Right atrium auricular region (tissue), 2 donors: ENCODE data around the gene TMEM92. TPM values are rescaled to one million over a fixed set of nuclear protein-coding genes. Genes with fewer than 3 reads are reported as not detected.

ENCODE experiments used
- DNase-seq: peaks from one replicate; pipeline ENCODE4 v3.0.0-alpha.2; 2019; ENCODE audit warnings: low spot score
- H3K27ac ChIP-seq, 2 donors: fragments of 200-600 bp; sonication (generic); 1 replicate in 1 of 2; 2 replicates in 1 of 2; pipeline ENCODE4 v1.5.1; 2016 to 2019
- H3K27me3 ChIP-seq, 2 donors: fragments of 200-600 bp; sonication (generic); one replicate each; pipeline versions ENCODE4 v1.5.1 to v1.6.0; 2017 to 2019
- H3K36me3 ChIP-seq: fragments of 200-600 bp; sonication (generic); one replicate; pipeline ENCODE4 v1.5.1; 2016
- H3K4me1 ChIP-seq, 2 donors: fragments of 200-600 bp; sonication (generic); one replicate each; pipeline versions ENCODE4 v1.5.1 to v1.6.0; 2017 to 2019
- H3K4me3 ChIP-seq, 2 donors: fragments of 200-600 bp; sonication (generic); 1 replicate in 1 of 2; 2 replicates in 1 of 2; pipeline ENCODE4 v1.5.1; 2017 to 2019; ENCODE audit warnings: mild to moderate bottlenecking in 1 of 2, moderate library complexity in 1 of 2
- H3K9me3 ChIP-seq, 2 donors: fragments of 200-600 bp; sonication (generic); one replicate each; pipeline ENCODE4 v1.5.1; 2019
- CTCF ChIP-seq, 2 donors: fragments of 200-600 bp; sonication (generic); IDR thresholded peaks; one replicate each; pipeline ENCODE4 v1.5.1; 2019; ENCODE audit warnings: antibody characterized with exemption in 2 of 2
- total RNA-seq, 2 donors: library from RNA; depleted of rRNA; stranded (reverse); fragments of >200 nt; gene quantifications; one replicate each; pipeline ENCODE4 v1.1.0, GENCODE V29; 2016

The TMEM92 gene
- total RNA-seq, 2 donors from 2014 or later, result not detected

DNA sequence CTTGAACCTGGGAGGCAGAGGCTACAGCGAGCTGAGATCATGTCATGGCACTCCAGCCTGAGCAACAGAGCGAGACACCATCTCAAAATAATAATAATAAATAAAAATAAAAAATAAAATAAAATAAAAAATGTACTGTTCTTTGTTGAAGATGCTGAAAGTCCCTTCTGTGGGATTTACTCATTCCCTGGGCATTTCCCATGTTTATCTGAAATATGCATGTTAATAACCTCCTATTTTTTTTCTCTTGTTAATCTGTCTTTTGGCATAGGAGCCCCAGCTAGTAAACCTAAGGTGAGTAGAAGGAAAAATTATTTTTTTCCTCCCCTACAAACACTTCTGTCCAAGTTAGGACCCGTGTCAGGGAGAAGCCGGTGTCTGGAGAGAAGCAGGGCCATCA is 34.4 kb downstream of the TMEM92 start:
- peaks cover 0 to 11% of the 10 kb centered on the region in 2 donors for H3K4me1 ChIP-seq
- H3K27me3 ChIP-seq, result no peaks in the 10 kb centered on the region
- H3K9me3 ChIP-seq, result no peaks in the 10 kb centered on the region
- no peaks in the 10 kb centered on the region for H3K36me3 ChIP-seq
- no peak overlapping the region for H3K27ac ChIP-seq
- no peak for DNase-seq
- H3K4me3 ChIP-seq, result no peak overlapping the region
- TF ChIP-seq CTCF (IDR thresholded peaks at IDR 0.05), result no peak

DNA sequence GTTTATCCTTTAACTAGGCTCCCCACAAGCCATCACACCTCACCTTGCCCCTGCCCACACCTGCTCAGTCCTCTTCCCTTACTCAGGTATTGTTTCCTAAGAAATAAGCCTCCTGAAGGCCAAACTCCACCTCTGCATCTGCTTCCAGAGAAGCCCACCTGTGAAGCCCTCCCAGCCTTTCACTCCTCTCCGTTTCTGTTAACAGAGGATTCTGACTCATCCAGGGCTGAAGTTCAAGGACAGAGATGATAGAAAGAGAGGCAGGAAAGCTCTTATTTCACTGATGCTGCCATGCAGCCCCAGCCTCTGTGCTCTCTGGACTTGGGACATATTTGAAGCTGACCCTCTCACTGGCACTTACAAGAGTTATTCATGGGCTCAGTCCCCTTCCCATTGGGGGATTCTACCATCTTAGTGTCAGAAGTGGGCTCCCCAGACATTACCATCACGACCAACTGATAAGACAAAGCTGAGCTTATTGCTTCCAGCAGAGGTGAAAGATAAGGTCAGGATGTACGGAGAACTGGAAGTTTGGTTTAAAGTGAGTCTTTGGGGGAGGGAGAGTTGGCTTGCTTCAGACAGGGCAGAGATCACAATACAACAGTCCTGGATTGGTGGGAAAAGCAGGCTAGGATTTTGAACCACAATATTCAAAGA is 36.3 kb downstream of the TMEM92 start:
- Histone ChIP-seq H3K27me3 (no peaks in the 10 kb centered on the region), H3K36me3 (no peaks in the 10 kb centered on the region), H3K9me3 (no peaks in the 10 kb centered on the region), H3K4me1 (no peaks in the 10 kb centered on the region), H3K4me3 (no peak overlapping the region), H3K27ac (no peak overlapping the region)
- no peak for TF ChIP-seq CTCF (IDR thresholded peaks at IDR 0.05)
- no peak for DNase-seq

- no peaks in the 10 kb centered on the region for H3K27me3 ChIP-seq
- H3K4me1 ChIP-seq, result no peaks in the 10 kb centered on the region
- TF ChIP-seq CTCF (IDR thresholded peaks at IDR 0.05), result no peak
- H3K27ac ChIP-seq, result no peak overlapping the region
- no peaks in the 10 kb centered on the region for H3K9me3 ChIP-seq
- H3K36me3 ChIP-seq, result no peaks in the 10 kb centered on the region
- H3K4me3 ChIP-seq, result no peak overlapping the region
- no peak for DNase-seq
Observed at GRCh38 chr17:50311112-50311460, 36.8 kb downstream of the TMEM92 start.

DNA sequence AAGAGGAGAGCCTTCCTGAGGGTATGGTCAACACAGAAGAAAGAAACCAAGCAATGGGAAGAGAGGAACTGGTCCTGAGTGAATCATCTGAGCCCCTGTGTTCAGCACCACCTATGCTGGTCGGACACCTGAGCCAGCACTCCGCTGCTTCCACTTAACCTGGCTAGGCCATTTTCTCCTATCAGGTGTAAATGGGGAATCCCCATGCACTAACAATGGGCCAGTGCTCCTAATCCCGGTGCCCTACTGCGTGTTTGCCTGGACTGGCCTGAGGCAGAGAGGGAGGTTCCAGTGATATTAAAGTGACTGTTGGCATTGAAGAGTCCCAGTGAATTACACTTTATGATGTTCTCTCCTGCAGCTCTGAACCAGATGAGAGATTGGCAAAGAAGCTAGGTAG is 37.2 kb downstream of the TMEM92 start:
- no peaks in the 10 kb centered on the region for H3K27me3 ChIP-seq
- DNase-seq, result no peak
- TF ChIP-seq CTCF (IDR thresholded peaks at IDR 0.05), result no peak
- no peaks in the 10 kb centered on the region for H3K4me1 ChIP-seq
- no peak overlapping the region for H3K27ac ChIP-seq
- no peaks in the 10 kb centered on the region for H3K9me3 ChIP-seq
- no peak overlapping the region for H3K4me3 ChIP-seq
- H3K36me3 ChIP-seq, result no peaks in the 10 kb centered on the region

DNA sequence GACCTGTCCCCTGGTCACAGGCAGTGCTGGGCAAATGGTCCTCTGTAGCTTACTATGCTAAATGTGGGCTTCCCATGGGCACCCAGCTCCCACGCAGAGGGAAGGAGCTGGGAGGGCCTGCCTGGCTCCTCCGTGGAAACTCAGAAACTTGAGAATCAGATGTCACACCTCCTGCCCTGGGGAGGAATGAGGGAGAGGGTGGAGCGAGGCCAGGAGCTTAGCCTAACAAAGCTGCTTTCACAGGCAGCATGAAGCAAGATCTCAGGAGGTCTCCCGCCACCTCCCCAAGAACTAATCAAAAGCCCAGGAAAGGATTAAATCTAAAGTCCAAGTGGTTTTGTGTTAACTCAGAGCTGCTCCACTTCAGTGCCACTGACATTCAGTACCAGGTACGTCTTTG is 38.0 kb downstream of the TMEM92 start:
- Histone ChIP-seq H3K27me3 (no peaks in the 10 kb centered on the region), H3K9me3 (no peaks in the 10 kb centered on the region), H3K36me3 (no peaks in the 10 kb centered on the region), H3K27ac (no peak overlapping the region), H3K4me1 (no peaks in the 10 kb centered on the region), H3K4me3 (no peak overlapping the region)
- DNase-seq, result no peak
- TF ChIP-seq CTCF (IDR thresholded peaks at IDR 0.05), result no peak

DNA sequence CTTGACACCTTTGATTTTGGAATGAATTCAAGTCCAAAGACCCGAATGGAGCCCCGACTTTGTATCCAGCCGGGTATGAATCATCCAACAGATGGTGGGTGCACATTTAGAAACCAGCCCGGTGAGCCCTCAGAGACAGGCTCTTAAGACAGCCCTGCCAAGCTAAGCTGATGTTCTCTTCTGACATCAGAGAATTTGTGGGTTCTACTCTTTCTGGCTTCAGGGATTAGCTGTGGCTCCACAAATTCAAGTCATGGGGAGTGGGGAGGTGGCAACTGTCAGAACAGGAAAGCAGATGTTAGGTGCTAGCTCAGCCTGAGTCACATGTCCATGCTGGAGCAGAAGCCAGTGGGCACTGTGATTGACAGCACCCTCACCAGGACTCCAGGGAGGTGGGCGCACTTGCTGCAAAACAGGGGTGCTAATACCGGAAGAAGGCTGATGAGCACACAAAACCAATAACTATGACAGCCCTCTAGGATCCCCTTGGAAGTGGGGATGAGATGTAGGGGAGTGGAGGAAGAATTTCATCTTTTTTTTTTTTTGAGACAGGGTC is 40.3 kb downstream of the TMEM92 start:
- Histone ChIP-seq H3K4me3 (no peak overlapping the region), H3K4me1 (no peaks in the 10 kb centered on the region), H3K9me3 (no peaks in the 10 kb centered on the region), H3K27ac (no peak overlapping the region), H3K27me3 (no peaks in the 10 kb centered on the region), H3K36me3 (no peaks in the 10 kb centered on the region)
- TF ChIP-seq CTCF (IDR thresholded peaks at IDR 0.05), result no peak
- no peak for DNase-seq
